Neural cell (in vitro differentiated cells): ENCODE measurements around the gene SFXN1. TPM values are rescaled to one million over a fixed set of nuclear protein-coding genes. Genes with fewer than 3 reads are reported as not detected.

Experiments
- H2AFZ ChIP-seq: fragments of 200-600, 300-800 bp; sonication (generic), shearing (Covaris generic); 2 replicates; pipeline ENCODE4 v1.6.0; 2014; ENCODE audit warnings: low read depth, mild to moderate bottlenecking, antibody characterized with exemption, low read length, moderate library complexity
- H3F3A ChIP-seq: fragments of 200-600 bp; shearing (Covaris generic); 2 replicates; pipeline ENCODE4 v1.6.1; 2016; ENCODE audit warnings: mild to moderate bottlenecking, moderate library complexity, mixed read lengths, antibody characterized with exemption, low read length; ENCODE audit not compliant: insufficient read depth, poor library complexity, severe bottlenecking
- H3K27ac ChIP-seq: fragments of 200-600, 300-800 bp; sonication (generic), shearing (Covaris generic); 2 replicates; pipeline ENCODE4 v1.5.1; 2014; ENCODE audit warnings: mild to moderate bottlenecking, low read length, moderate library complexity
- H3K27me3 ChIP-seq: fragments of 300-800, 200-600 bp; sonication (generic), shearing (Covaris generic); 2 replicates; pipeline ENCODE4 v1.6.0; 2014; ENCODE audit warnings: mild to moderate bottlenecking, low read depth, low read length, moderate library complexity; ENCODE audit not compliant: insufficient read depth
- H3K36me3 ChIP-seq: fragments of 300-800, 200-600 bp; sonication (generic), shearing (Covaris generic); 2 replicates; pipeline ENCODE4 v1.5.1; 2014; ENCODE audit warnings: mild to moderate bottlenecking, antibody characterized with exemption, low read length, moderate library complexity; ENCODE audit not compliant: insufficient read depth
- H3K4me2 ChIP-seq: fragments of 300-800, 200-600 bp; sonication (generic), shearing (Covaris generic); 2 replicates; pipeline ENCODE4 v1.6.0; 2014; ENCODE audit warnings: mild to moderate bottlenecking, low read length
- H3K4me3 ChIP-seq: fragments of 300-800, 200-600 bp; sonication (generic), shearing (Covaris generic); 2 replicates; pipeline ENCODE4 v1.5.1; 2014; ENCODE audit warnings: mild to moderate bottlenecking, low read length, moderate library complexity
- H3K79me2 ChIP-seq: fragments of 200-600 bp; shearing (Covaris generic); replicated peaks from 2 replicates; pipeline ENCODE4 v1.6.0; 2014; ENCODE audit warnings: mild to moderate bottlenecking, low read length, moderate library complexity; ENCODE audit not compliant: insufficient read depth
- H3K9ac ChIP-seq: fragments of 300-800, 200-600 bp; sonication (generic), shearing (Covaris generic); 2 replicates; pipeline ENCODE4 v1.6.1; 2016; ENCODE audit warnings: mild to moderate bottlenecking, low read length, mixed read lengths
- H3K9me2 ChIP-seq: fragments of 200-600 bp; shearing (Covaris generic); 2 replicates; pipeline ENCODE4 v1.6.1; 2016; ENCODE audit warnings: mild to moderate bottlenecking, low read length, mixed read lengths; ENCODE audit not compliant: insufficient read depth
- H3K9me3 ChIP-seq: fragments of 200-600, 300-800 bp; sonication (generic), shearing (Covaris generic); 2 replicates; pipeline ENCODE4 v1.6.1; 2016; ENCODE audit warnings: mild to moderate bottlenecking, mixed run types, low read length, moderate library complexity, mixed read lengths
- H4K20me1 ChIP-seq: fragments of 200-600 bp; shearing (Covaris generic); 2 replicates; pipeline ENCODE4 v1.6.1; 2016; ENCODE audit warnings: mild to moderate bottlenecking, mixed run types; ENCODE audit not compliant: insufficient read depth
- EP300 ChIP-seq: fragments of 450-650 bp; conservative IDR thresholded peaks from 2 replicates; pipeline ENCODE4 v1.6.1; 2014; ENCODE audit warnings: antibody characterized with exemption, mild to moderate bottlenecking, moderate library complexity; ENCODE audit not compliant: poor library complexity, severe bottlenecking
- EZH2 ChIP-seq: fragments of 200-600, 300-800 bp; shearing (Covaris generic), sonication (generic); IDR thresholded peaks from 2 replicates; pipeline ENCODE4 v1.6.1; 2014; ENCODE audit warnings: antibody characterized with exemption, low read length, borderline replicate concordance, mild to moderate bottlenecking; ENCODE audit not compliant: insufficient read depth, poor library complexity, severe bottlenecking
- MXI1 ChIP-seq: fragments of 450-650 bp; conservative IDR thresholded peaks from 2 replicates; pipeline ENCODE4 v1.6.1; 2014; ENCODE audit warnings: antibody characterized with exemption, mild to moderate bottlenecking; ENCODE audit not compliant: poor library complexity, severe bottlenecking
- POLR2AphosphoS5 ChIP-seq: IDR thresholded peaks from 2 replicates; pipeline ENCODE4 v1.6.1; 2012
- RAD21 ChIP-seq: fragments of 450-650 bp; conservative IDR thresholded peaks from 2 replicates; pipeline ENCODE4 v1.6.1; 2014; ENCODE audit warnings: antibody characterized with exemption, mild to moderate bottlenecking, moderate library complexity
- SMC3 ChIP-seq: fragments of 450-650 bp; conservative IDR thresholded peaks from 2 replicates; pipeline ENCODE4 v1.6.1; 2014; ENCODE audit warnings: antibody characterized with exemption, mild to moderate bottlenecking, moderate library complexity; ENCODE audit not compliant: poor library complexity
- TAF1 ChIP-seq: IDR thresholded peaks from 2 replicates; pipeline ENCODE4 v1.6.1; 2012; ENCODE audit warnings: low read depth
- polyA plus RNA-seq: library from polyadenylated mRNA; depleted of rRNA; stranded (reverse); fragments of >200 nt; gene quantifications from 2 replicates; pipeline ENCODE4 v1.2.3, GENCODE V29; 2014
- TF ChIP-seq, protein P1 (sequence below): fragments of 450-650 bp; IDR thresholded peaks from 2 replicates; pipeline ENCODE4 v1.5.1; 2014; ENCODE audit warnings: antibody characterized with exemption, mild to moderate bottlenecking, moderate library complexity; ENCODE audit not compliant: poor library complexity, severe bottlenecking
- TF ChIP-seq, protein P2 (sequence below): IDR thresholded peaks from 2 replicates; pipeline ENCODE4 v1.6.1; 2012; ENCODE audit warnings: borderline replicate concordance

SFXN1 gene
- polyA plus RNA-seq, 1 donor from 2014 or later: 109 TPM

DNA sequence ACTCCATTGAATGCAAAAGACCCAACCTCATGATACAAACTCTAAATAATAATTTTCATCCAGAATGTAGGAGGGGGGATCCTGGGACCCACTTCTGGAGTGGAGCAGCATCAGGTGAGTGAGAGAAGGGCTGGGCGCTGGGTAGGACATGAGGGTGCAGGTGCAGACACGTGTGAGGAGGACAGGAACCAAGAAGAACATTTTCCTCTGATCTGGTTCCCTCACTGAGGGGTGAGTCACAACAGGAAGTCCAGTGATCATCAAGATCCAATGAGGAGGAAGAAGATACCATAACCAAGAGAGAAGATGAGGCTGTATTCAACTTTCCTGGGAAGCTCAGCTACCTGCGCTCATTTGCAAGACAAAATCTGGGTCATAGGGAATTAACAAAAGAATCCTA, 57.4 kb downstream of the SFXN1 start:
- Histone ChIP-seq H3K4me2 (no peak overlapping the region), H3K4me3 (no peak overlapping the region), H3K36me3 (no peaks in the 10 kb centered on the region), H3K27ac (no peak overlapping the region), H2AFZ (no peak overlapping the region), H3K9me3 (no peaks in the 10 kb centered on the region), H3F3A (no peaks in the 10 kb centered on the region), H3K9me2 (no peaks in the 10 kb centered on the region), H3K27me3 (no peaks in the 10 kb centered on the region), H3K79me2 (no peaks in the 10 kb centered on the region), H4K20me1 (no peaks in the 10 kb centered on the region), H3K9ac (no peak overlapping the region)
- TF ChIP-seq MXI1 (no peak), EZH2 (no peak), TAF1 (no peak), EP300 (no peak), SMC3 (no peak), POLR2AphosphoS5 (no peak), RAD21 (no peak)
- TF ChIP-seq, protein P1, sequence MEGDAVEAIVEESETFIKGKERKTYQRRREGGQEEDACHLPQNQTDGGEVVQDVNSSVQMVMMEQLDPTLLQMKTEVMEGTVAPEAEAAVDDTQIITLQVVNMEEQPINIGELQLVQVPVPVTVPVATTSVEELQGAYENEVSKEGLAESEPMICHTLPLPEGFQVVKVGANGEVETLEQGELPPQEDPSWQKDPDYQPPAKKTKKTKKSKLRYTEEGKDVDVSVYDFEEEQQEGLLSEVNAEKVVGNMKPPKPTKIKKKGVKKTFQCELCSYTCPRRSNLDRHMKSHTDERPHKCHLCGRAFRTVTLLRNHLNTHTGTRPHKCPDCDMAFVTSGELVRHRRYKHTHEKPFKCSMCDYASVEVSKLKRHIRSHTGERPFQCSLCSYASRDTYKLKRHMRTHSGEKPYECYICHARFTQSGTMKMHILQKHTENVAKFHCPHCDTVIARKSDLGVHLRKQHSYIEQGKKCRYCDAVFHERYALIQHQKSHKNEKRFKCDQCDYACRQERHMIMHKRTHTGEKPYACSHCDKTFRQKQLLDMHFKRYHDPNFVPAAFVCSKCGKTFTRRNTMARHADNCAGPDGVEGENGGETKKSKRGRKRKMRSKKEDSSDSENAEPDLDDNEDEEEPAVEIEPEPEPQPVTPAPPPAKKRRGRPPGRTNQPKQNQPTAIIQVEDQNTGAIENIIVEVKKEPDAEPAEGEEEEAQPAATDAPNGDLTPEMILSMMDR: no peak
- TF ChIP-seq, protein P2, sequence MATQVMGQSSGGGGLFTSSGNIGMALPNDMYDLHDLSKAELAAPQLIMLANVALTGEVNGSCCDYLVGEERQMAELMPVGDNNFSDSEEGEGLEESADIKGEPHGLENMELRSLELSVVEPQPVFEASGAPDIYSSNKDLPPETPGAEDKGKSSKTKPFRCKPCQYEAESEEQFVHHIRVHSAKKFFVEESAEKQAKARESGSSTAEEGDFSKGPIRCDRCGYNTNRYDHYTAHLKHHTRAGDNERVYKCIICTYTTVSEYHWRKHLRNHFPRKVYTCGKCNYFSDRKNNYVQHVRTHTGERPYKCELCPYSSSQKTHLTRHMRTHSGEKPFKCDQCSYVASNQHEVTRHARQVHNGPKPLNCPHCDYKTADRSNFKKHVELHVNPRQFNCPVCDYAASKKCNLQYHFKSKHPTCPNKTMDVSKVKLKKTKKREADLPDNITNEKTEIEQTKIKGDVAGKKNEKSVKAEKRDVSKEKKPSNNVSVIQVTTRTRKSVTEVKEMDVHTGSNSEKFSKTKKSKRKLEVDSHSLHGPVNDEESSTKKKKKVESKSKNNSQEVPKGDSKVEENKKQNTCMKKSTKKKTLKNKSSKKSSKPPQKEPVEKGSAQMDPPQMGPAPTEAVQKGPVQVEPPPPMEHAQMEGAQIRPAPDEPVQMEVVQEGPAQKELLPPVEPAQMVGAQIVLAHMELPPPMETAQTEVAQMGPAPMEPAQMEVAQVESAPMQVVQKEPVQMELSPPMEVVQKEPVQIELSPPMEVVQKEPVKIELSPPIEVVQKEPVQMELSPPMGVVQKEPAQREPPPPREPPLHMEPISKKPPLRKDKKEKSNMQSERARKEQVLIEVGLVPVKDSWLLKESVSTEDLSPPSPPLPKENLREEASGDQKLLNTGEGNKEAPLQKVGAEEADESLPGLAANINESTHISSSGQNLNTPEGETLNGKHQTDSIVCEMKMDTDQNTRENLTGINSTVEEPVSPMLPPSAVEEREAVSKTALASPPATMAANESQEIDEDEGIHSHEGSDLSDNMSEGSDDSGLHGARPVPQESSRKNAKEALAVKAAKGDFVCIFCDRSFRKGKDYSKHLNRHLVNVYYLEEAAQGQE: no peak

GRCh38 chr5:175538576-175538975, 60.2 kb downstream of the SFXN1 start:
- H3K9me3 ChIP-seq: no peaks in the 10 kb centered on the region

More at GRCh38 chr5:175538576-175538975, 60.2 kb downstream of the SFXN1 start:
- Histone ChIP-seq H2AFZ (no peak overlapping the region), H3K27me3 (no peaks in the 10 kb centered on the region), H3K4me2 (no peak overlapping the region), H4K20me1 (no peaks in the 10 kb centered on the region), H3K79me2 (no peaks in the 10 kb centered on the region), H3K9ac (no peak overlapping the region), H3F3A (no peaks in the 10 kb centered on the region), H3K4me3 (no peak overlapping the region), H3K27ac (no peak overlapping the region), H3K36me3 (no peaks in the 10 kb centered on the region), H3K9me2 (no peaks in the 10 kb centered on the region)
- TF ChIP-seq SMC3 (no peak), MXI1 (no peak), EP300 (no peak), EZH2 (no peak), RAD21 (no peak), TAF1 (no peak), POLR2AphosphoS5 (no peak)
- TF ChIP-seq, protein P1: no peak
- TF ChIP-seq, protein P2: no peak
